EL (cell line): ENCODE measurements around the gene ATP6V0D1.

Source experiments
- DNase-seq: peaks from one replicate; pipeline ENCODE4 v3.0.0-alpha.2; 2016

Gene ATP6V0D1

DNA sequence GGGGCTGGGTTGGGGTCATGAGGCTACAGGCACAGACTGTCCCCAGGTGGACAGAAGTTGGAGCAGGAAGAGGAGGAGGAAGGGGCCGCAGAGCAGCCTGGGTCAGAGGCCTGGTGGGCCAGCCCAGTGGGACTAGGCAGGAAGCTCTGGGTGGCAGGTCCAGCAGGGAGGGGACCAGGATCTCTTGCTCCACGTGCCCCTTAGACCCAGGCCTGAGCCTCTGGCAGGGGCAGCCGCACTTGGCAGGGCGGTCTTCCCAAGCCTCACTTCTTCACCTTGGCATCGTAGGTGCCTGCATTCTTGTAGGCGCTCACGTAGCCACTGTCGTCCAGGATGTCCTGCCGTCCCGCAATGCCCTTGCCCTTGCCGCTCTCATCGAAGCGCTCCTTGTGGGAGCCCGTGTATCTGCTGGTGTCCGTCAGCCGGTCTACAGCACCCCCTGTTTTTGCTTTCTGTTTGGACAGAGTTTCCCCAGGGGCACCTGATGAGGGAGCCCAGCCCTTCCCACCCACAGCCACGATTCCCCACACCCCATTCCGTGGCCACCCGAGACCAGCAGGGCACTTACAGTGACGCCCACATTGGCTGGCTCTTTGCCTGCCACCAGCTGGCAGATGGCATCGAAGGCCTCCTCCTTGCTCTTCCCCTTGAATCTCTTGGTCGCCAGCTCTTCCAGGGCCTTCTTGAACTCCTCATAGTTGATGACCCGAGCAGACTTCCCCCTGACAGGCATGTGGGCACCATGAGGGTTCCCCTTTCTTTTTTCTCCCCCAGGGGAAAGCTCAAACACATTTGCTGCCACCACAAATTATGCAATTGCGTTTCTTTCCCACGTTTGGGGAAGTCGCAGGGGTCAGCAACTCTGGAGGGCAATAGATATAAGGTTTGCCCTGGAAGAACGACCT lies 90.8 kb downstream of the ATP6V0D1 start:
- no peak for DNase-seq

DNA sequence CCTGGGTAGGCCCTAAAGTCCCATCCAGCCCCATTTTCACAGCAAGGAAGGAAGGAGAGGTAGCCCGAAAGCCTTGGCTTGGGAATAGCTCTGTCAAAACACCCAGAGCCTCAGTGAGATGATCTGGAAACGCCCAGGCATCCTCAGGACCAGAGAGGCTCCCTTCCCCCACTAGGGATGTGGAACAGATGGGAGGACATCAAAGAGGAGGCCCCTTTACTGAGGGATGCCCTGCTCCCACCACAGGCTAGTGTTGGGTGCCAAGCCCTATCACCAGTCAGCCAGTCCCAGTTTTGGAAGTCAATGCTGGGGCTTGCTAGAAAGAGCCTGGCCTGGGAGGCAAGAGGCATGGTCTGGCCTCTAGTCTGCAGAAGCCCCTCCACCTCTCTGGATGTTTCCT lies 92.4 kb downstream of the ATP6V0D1 start:
- DNase-seq: no peak

DNA sequence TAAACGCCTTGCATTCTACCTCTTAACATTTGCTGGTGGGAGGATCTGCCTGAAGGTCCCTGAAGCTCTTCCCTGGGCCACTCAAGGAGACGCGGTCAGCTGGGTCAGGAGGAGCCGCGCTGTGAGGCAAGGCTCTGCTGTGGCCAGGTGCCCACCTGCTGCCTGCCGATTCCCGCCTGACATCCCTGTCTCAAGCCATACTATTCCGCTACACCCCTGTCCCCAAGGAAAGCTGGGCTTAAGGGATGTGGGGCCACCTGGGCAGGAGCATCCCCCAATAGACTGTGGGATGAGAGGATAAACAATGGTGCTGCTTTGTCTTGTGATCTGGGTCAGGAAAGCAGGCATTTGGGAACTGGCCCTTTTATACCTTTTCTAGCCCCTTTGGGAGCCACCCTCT lies 92.8 kb downstream of the ATP6V0D1 start:
- no peak for DNase-seq
